HCT116 (cell line): ENCODE data around the gene CDK9. TPM values are rescaled to one million over a fixed set of nuclear protein-coding genes. Genes with fewer than 3 reads are reported as not detected.

Experiments
- ATAC-seq: fragments of 200-7000 bp; cut with Tn5 transposase; 2 replicates; pipeline ENCODE4 v1.9.1; 2020; ENCODE audit warnings: mild to moderate bottlenecking, moderate library complexity
- BruUV-seq: library from RNA; stranded (reverse); fragments of 400-500 nt; replicated peaks from 2 replicates; lab custom pipeline; 2021; lab: Mats Ljungman, UMichigan
- CTCF ChIA-PET: fragments of 300-600 bp; sonication (Branson Sonifier 250); formaldehyde crosslinking; loops from one replicate; lab custom pipeline; 2021; ENCODE audit warnings: antibody characterized with exemption; lab: Charles Lee
- POLR2A ChIA-PET: fragments of 300-600, 350-600 bp; sonication (Branson Sonifier 250); formaldehyde crosslinking; loops from one replicate; lab custom pipeline; 2021; ENCODE audit warnings: antibody characterized with exemption; lab: Charles Lee
- RAD21 ChIA-PET, 2 experiments: fragments of 300-600 bp; sonication (Branson Sonifier 250); formaldehyde crosslinking; loops; one replicate each; lab custom pipeline; 2023; ENCODE audit warnings: low total read pairs in 2 of 2; ENCODE audit not compliant: uncharacterized antibody in 2 of 2, unreplicated experiment in 2 of 2, low non-redundant PET in 1 of 2; lab: Charles Lee
- DNase-seq: peaks from one replicate; pipeline ENCODE4 v3.0.0-alpha.2; 2010; ENCODE audit warnings: low read depth, low spot score
- H2AFZ ChIP-seq: fragments of 200-600 bp; shearing (Covaris generic), sonication (generic); 2 replicates; pipeline ENCODE4 v1.6.1; 2017; ENCODE audit warnings: low read depth, mixed run types, mixed read lengths, antibody characterized with exemption, low read length; ENCODE audit not compliant: poor library complexity, severe bottlenecking
- H3K27ac ChIP-seq: 2 replicates; pipeline ENCODE4 v1.5.1; 2012; ENCODE audit warnings: low read depth, low read length
- H3K27me3 ChIP-seq: fragments of 200-600 bp; sonication (generic); 2 replicates; pipeline ENCODE4 v1.6.1; 2016; ENCODE audit warnings: mixed run types, low read length, mixed read lengths; ENCODE audit not compliant: insufficient read depth
- H3K36me3 ChIP-seq, 2 experiments: fragments of 200-500 bp in 1 of 2; fragments of 200-600 bp in 1 of 2; sonication (Bioruptor generic) in 1 of 2; sonication (generic) in 1 of 2; 2 replicates each; pipeline versions ENCODE4 v1.5.1 to v1.6.1; 2014 to 2016; ENCODE audit warnings: low read length in 2 of 2, inconsistent platforms in 1 of 2, mixed read lengths in 1 of 2, mixed run types in 1 of 2; ENCODE audit not compliant: insufficient read depth in 2 of 2, control insufficient read depth in 1 of 2
- H3K4me1 ChIP-seq, 2 experiments: fragments of 200-600 bp in 1 of 2; sonication (generic) in 1 of 2; 2 replicates each; pipeline versions ENCODE4 v1.5.1 to v1.6.1; 2012 to 2017; ENCODE audit warnings: low read length in 2 of 2, inconsistent platforms in 1 of 2, mild to moderate bottlenecking in 1 of 2, mixed read lengths in 1 of 2, mixed run types in 1 of 2, moderate library complexity in 1 of 2; ENCODE audit not compliant: insufficient read depth in 2 of 2, control insufficient read depth in 1 of 2
- H3K4me2 ChIP-seq: fragments of 200-600 bp; sonication (generic); 2 replicates; pipeline ENCODE4 v1.6.1; 2017; ENCODE audit warnings: mixed run types, low read length, mixed read lengths
- H3K4me3 ChIP-seq, 2 experiments: fragments of 200-600 bp in 1 of 2; sonication (generic) in 1 of 2; replicated peaks in 1 of 2; 2 replicates each; pipeline ENCODE4 v1.5.1; 2011 to 2016; ENCODE audit warnings: low read length in 2 of 2, control low read depth in 1 of 2, low read depth in 1 of 2, mild to moderate bottlenecking in 1 of 2, mixed read lengths in 1 of 2, mixed run types in 1 of 2
- H3K79me2 ChIP-seq: fragments of 200-600 bp; sonication (generic); 2 replicates; pipeline ENCODE4 v1.6.1; 2017; ENCODE audit warnings: mild to moderate bottlenecking, mixed run types, low read length, moderate library complexity, mixed read lengths; ENCODE audit not compliant: insufficient read depth
- H3K9ac ChIP-seq: fragments of 200-600 bp; sonication (generic); 2 replicates; pipeline ENCODE4 v1.6.1; 2016; ENCODE audit warnings: low read length, mixed read lengths
- H3K9me2 ChIP-seq: fragments of 200-600 bp; sonication (generic), shearing (Covaris generic); 2 replicates; pipeline ENCODE4 v1.6.1; 2017; ENCODE audit warnings: mixed run types, mild to moderate bottlenecking, moderate library complexity; ENCODE audit not compliant: insufficient read depth
- H3K9me3 ChIP-seq, 2 experiments: fragments of 200-500 bp in 1 of 2; fragments of 200-600 bp in 1 of 2; sonication (Bioruptor generic) in 1 of 2; sonication (generic) in 1 of 2; 2 replicates each; pipeline ENCODE4 v1.6.1; 2014 to 2017; ENCODE audit warnings: low read length in 2 of 2, mixed read lengths in 2 of 2, inconsistent platforms in 1 of 2, low read depth in 1 of 2, mild to moderate bottlenecking in 1 of 2, mixed run types in 1 of 2, moderate library complexity in 1 of 2; ENCODE audit not compliant: control insufficient read depth in 1 of 2, insufficient read depth in 1 of 2
- H4K20me1 ChIP-seq: fragments of 200-600 bp; sonication (generic), shearing (Covaris generic); 2 replicates; pipeline ENCODE4 v1.6.1; 2017; ENCODE audit warnings: mixed run types, mild to moderate bottlenecking, moderate library complexity; ENCODE audit not compliant: insufficient read depth
- CEBPB ChIP-seq: IDR thresholded peaks from 2 replicates; pipeline ENCODE4 v1.6.1; 2012; ENCODE audit warnings: low read depth
- EGR1 ChIP-seq: IDR thresholded peaks from 2 replicates; pipeline ENCODE4 v1.6.1; 2012; ENCODE audit warnings: low read depth
- ELF1 ChIP-seq: IDR thresholded peaks from 2 replicates; pipeline ENCODE4 v1.6.1; 2012; ENCODE audit warnings: low read depth, borderline replicate concordance
- EZH2 ChIP-seq: fragments of 200-600 bp; sonication (generic); IDR thresholded peaks from 2 replicates; pipeline ENCODE4 v1.6.1; 2017; ENCODE audit warnings: antibody characterized with exemption, mixed run types
- EZH2phosphoT487 ChIP-seq: fragments of 200-600 bp; IDR thresholded peaks from 2 replicates; pipeline ENCODE4 v1.6.1; 2018; ENCODE audit warnings: antibody characterized with exemption, borderline replicate concordance
- FOSL1 ChIP-seq: IDR thresholded peaks from 2 replicates; pipeline ENCODE4 v1.6.1; 2012; ENCODE audit warnings: low read depth
- POLR2A ChIP-seq: IDR thresholded peaks from 2 replicates; pipeline ENCODE4 v1.7.0; 2011; ENCODE audit warnings: borderline replicate concordance; ENCODE audit not compliant: insufficient read depth, insufficient read length; ENCODE audit errors: extremely low read depth
- RAD21 ChIP-seq: IDR thresholded peaks from 2 replicates; pipeline ENCODE4 v1.6.1; 2012; ENCODE audit warnings: low read depth, mild to moderate bottlenecking
- SP1 ChIP-seq: IDR thresholded peaks from 2 replicates; pipeline ENCODE4 v1.6.1; 2012; ENCODE audit warnings: low read depth
- SRF ChIP-seq: IDR thresholded peaks from 2 replicates; pipeline ENCODE4 v1.6.1; 2012; ENCODE audit warnings: low read depth
- TCF7L2 ChIP-seq: IDR thresholded peaks from 2 replicates; pipeline ENCODE4 v1.7.0; 2011; ENCODE audit warnings: borderline replicate concordance, inconsistent platforms; ENCODE audit not compliant: insufficient read depth, insufficient read length; ENCODE audit errors: extremely low read depth
- YY1 ChIP-seq: IDR thresholded peaks from 2 replicates; pipeline ENCODE4 v1.6.1; 2011; ENCODE audit warnings: low read length, low read depth, moderate library complexity, mild to moderate bottlenecking; ENCODE audit not compliant: insufficient replicate concordance; ENCODE audit errors: extremely low read depth
- ZFX ChIP-seq: fragments of 450-650 bp; IDR thresholded peaks from 2 replicates; pipeline ENCODE4 v1.6.1; 2017
- ZNF274 ChIP-seq: fragments of 200-500 bp; sonication (Bioruptor generic); IDR thresholded peaks from 2 replicates; pipeline ENCODE4 v1.6.1; 2014; ENCODE audit warnings: mild to moderate bottlenecking, low read depth, low read length, inconsistent platforms
- intact Hi-C: fragments of 100-400 bp; cut with micrococcal nuclease; formaldehyde crosslinking; loops from 2 replicates; pipeline ENCODE4 v1.10.0; 2022
- total RNA-seq: library from RNA; stranded (reverse); gene quantifications from one replicate; pipeline ENCODE4 v1.2.1, GENCODE V29; 2021; ENCODE audit not compliant: unreplicated experiment
- TF ChIP-seq, protein P1 (sequence below): IDR thresholded peaks from 2 replicates; pipeline ENCODE4 v1.6.1; 2011; ENCODE audit warnings: mild to moderate bottlenecking, low read length, moderate library complexity; ENCODE audit not compliant: insufficient replicate concordance; ENCODE audit errors: extremely low read depth
- TF ChIP-seq, protein P2 (sequence below): IDR thresholded peaks from 2 replicates; pipeline ENCODE4 v1.6.1; 2012
- TF ChIP-seq, protein P3 (sequence below), 3 experiments: fragments of 200-600 bp in 1 of 3; sonication (generic) in 1 of 3; IDR thresholded peaks in 2 of 3; conservative IDR thresholded peaks in 1 of 3; 2 replicates each; pipeline ENCODE4 v1.5.1; 2012 to 2017; ENCODE audit warnings: low read depth in 2 of 3, low read length in 2 of 3, antibody characterized with exemption in 1 of 3, borderline replicate concordance in 1 of 3, control low read depth in 1 of 3, mild to moderate bottlenecking in 1 of 3, mixed read lengths in 1 of 3, mixed run types in 1 of 3, moderate library complexity in 1 of 3; ENCODE audit not compliant: insufficient read depth in 1 of 3

Gene CDK9
- total RNA-seq, 1 experiment from 2014 or later: 102 TPM

- Histone ChIP-seq H3K79me2 (peaks cover 35% of the 10 kb centered on the region), H3K4me2 (peak overlapping the region; percentile 96), H3K9me2 (no peaks in the 10 kb centered on the region), H3K4me3 (peak overlapping the region; percentile 69 to 73), H2AFZ (no peak overlapping the region), H4K20me1 (peaks cover 4% of the 10 kb centered on the region; the same call in 1 of the 2 replicates), H3K9ac (peak overlapping the region; percentile 86), H3K36me3 (peaks cover 0 to 22% of the 10 kb centered on the region in 2 experiments; a peak in 1 of 4 replicates), H3K4me1 (peaks cover 19 to 27% of the 10 kb centered on the region in 2 experiments), H3K27me3 (no peaks in the 10 kb centered on the region), H3K9me3 (no peaks in the 10 kb centered on the region), H3K27ac (peak overlapping the region; percentile 74)
- BruUV-seq: TSS peak; percentile 71
- ChIA-PET RAD21 (no interaction called here), CTCF (interaction anchor here (0.6 kb wide), 1 partner anchor 125 kb away, joined by 3 read pairs; no protein-coding TSS in a partner anchor), POLR2A (interaction anchor here (1.2 to 1.3 kb wide), 2 partner anchors 12 to 33 kb away, joined by 3 read pairs; no protein-coding TSS in a partner anchor)
- DNase-seq (no peak), ATAC-seq (peak; percentile 38)
- intact Hi-C loops: loop anchor here (2.0 kb wide), 1 partner anchor 115 kb away; no protein-coding TSS in a partner anchor
- TF ChIP-seq ELF1: no peak
- TF ChIP-seq SP1: no peak
- no peak for TF ChIP-seq YY1
- TF ChIP-seq, protein P1, sequence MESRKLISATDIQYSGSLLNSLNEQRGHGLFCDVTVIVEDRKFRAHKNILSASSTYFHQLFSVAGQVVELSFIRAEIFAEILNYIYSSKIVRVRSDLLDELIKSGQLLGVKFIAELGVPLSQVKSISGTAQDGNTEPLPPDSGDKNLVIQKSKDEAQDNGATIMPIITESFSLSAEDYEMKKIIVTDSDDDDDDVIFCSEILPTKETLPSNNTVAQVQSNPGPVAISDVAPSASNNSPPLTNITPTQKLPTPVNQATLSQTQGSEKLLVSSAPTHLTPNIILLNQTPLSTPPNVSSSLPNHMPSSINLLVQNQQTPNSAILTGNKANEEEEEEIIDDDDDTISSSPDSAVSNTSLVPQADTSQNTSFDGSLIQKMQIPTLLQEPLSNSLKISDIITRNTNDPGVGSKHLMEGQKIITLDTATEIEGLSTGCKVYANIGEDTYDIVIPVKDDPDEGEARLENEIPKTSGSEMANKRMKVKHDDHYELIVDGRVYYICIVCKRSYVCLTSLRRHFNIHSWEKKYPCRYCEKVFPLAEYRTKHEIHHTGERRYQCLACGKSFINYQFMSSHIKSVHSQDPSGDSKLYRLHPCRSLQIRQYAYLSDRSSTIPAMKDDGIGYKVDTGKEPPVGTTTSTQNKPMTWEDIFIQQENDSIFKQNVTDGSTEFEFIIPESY: no peak
- no peak for TF ChIP-seq RAD21
- TF ChIP-seq, protein P2, sequence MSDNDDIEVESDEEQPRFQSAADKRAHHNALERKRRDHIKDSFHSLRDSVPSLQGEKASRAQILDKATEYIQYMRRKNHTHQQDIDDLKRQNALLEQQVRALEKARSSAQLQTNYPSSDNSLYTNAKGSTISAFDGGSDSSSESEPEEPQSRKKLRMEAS: no peak
- no peak for TF ChIP-seq POLR2A
- TF ChIP-seq CEBPB: no peak
- TF ChIP-seq ZFX: no peak
- no peak for TF ChIP-seq EZH2phosphoT487
- TF ChIP-seq FOSL1: no peak
- no peak for TF ChIP-seq SRF
- TF ChIP-seq TCF7L2: no peak
- TF ChIP-seq ZNF274: no peak
- TF ChIP-seq EGR1: no peak
- TF ChIP-seq, protein P3, sequence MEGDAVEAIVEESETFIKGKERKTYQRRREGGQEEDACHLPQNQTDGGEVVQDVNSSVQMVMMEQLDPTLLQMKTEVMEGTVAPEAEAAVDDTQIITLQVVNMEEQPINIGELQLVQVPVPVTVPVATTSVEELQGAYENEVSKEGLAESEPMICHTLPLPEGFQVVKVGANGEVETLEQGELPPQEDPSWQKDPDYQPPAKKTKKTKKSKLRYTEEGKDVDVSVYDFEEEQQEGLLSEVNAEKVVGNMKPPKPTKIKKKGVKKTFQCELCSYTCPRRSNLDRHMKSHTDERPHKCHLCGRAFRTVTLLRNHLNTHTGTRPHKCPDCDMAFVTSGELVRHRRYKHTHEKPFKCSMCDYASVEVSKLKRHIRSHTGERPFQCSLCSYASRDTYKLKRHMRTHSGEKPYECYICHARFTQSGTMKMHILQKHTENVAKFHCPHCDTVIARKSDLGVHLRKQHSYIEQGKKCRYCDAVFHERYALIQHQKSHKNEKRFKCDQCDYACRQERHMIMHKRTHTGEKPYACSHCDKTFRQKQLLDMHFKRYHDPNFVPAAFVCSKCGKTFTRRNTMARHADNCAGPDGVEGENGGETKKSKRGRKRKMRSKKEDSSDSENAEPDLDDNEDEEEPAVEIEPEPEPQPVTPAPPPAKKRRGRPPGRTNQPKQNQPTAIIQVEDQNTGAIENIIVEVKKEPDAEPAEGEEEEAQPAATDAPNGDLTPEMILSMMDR (IDR thresholded peaks at IDR 0.05 in 2 of 3, conservative IDR thresholded peaks at IDR 0.05 in 1 of 3; ENCODE audit: borderline replicate concordance in 1 of 3, insufficient read depth in 1 of 3, low read depth in 2 of 3, low read length in 2 of 3): no peak
- TF ChIP-seq EZH2: no peak
Measured at GRCh38 chr9:127803507-127804352, 17.9 kb downstream of the CDK9 start.
